PC-3 (cell line): ENCODE results near the gene COX7A2. TPM values are rescaled to one million over a fixed set of nuclear protein-coding genes. Genes with fewer than 3 reads are reported as not detected.

ENCODE experiments used
- ATAC-seq: fragments of 200-7000 bp; cut with Tn5 transposase; 2 replicates; pipeline ENCODE4 v1.9.1; 2020; ENCODE audit warnings: mild to moderate bottlenecking, moderate library complexity
- BruUV-seq: library from RNA; stranded (reverse); fragments of 400-500 nt; replicated peaks from 2 replicates; lab custom pipeline; 2021; lab: Mats Ljungman, UMichigan
- CTCF ChIA-PET: fragments of 300-600 bp; sonication (Branson Sonifier 250); formaldehyde crosslinking; loops from one replicate; lab custom pipeline; 2022; ENCODE audit warnings: antibody characterized with exemption; lab: Charles Lee
- POLR2A ChIA-PET: fragments of 300-600 bp; sonication (Branson Sonifier 250); formaldehyde crosslinking; loops from one replicate; lab custom pipeline; 2022; ENCODE audit warnings: antibody characterized with exemption; ENCODE audit not compliant: unreplicated experiment; lab: Charles Lee
- DNase-seq: peaks from one replicate; pipeline ENCODE4 v3.0.0-alpha.2; 2015
- H2AFZ ChIP-seq: fragments of 300-600 bp; sonication (generic); 2 replicates; pipeline ENCODE4 v1.6.0; 2016; ENCODE audit warnings: antibody characterized with exemption, low read length
- H3F3A ChIP-seq: fragments of 300-600 bp; sonication (generic); one replicate; pipeline ENCODE4 v1.6.0; 2017; ENCODE audit warnings: antibody characterized with exemption, low read length, control low read depth, mild to moderate bottlenecking; ENCODE audit not compliant: unreplicated experiment
- H3K27ac ChIP-seq: fragments of 300-600 bp; sonication (generic); 2 replicates; pipeline ENCODE4 v1.5.1; 2016; ENCODE audit warnings: mild to moderate bottlenecking, low read length
- H3K27me3 ChIP-seq: fragments of 300-600 bp; sonication (generic); 2 replicates; pipeline ENCODE4 v1.6.1; 2016; ENCODE audit warnings: low read length, mixed read lengths
- H3K36me3 ChIP-seq: fragments of 300-600 bp; sonication (generic); 2 replicates; pipeline ENCODE4 v1.6.1; 2016; ENCODE audit warnings: low read depth, mixed run types, low read length, mixed read lengths
- H3K4me1 ChIP-seq: fragments of 300-600 bp; sonication (generic); 2 replicates; pipeline ENCODE4 v1.5.1; 2016; ENCODE audit warnings: low read length; ENCODE audit not compliant: insufficient read depth
- H3K4me2 ChIP-seq: fragments of 300-600 bp; sonication (generic); 2 replicates; pipeline ENCODE4 v1.6.0; 2016; ENCODE audit warnings: low read length
- H3K4me3 ChIP-seq: fragments of 300-600 bp; sonication (generic); 2 replicates; pipeline ENCODE4 v1.5.1; 2016; ENCODE audit warnings: mild to moderate bottlenecking, low read length, mixed read lengths
- H3K79me2 ChIP-seq: fragments of 300-600 bp; sonication (generic); 2 replicates; pipeline ENCODE4 v1.6.1; 2017; ENCODE audit warnings: low read length, mixed read lengths
- H3K9ac ChIP-seq: fragments of 300-600 bp; sonication (generic); 2 replicates; pipeline ENCODE4 v1.6.0; 2016; ENCODE audit warnings: mild to moderate bottlenecking, low read length
- H3K9me2 ChIP-seq: fragments of 300-600 bp; sonication (generic); replicated peaks from 2 replicates; pipeline ENCODE4 v1.6.1; 2016; ENCODE audit warnings: mixed run types, low read length, mixed read lengths
- H3K9me3 ChIP-seq: fragments of 300-600 bp; sonication (generic); 2 replicates; pipeline ENCODE4 v1.6.1; 2016; ENCODE audit warnings: low read length, mixed read lengths
- H4K20me1 ChIP-seq: fragments of 300-600 bp; sonication (generic); 2 replicates; pipeline ENCODE4 v1.6.1; 2016; ENCODE audit warnings: low read length, mixed read lengths
- CTCF ChIP-seq: fragments of 300-600 bp; sonication (generic); conservative IDR thresholded peaks from 2 replicates; pipeline ENCODE4 v1.5.1; 2017; ENCODE audit warnings: antibody characterized with exemption, low read depth, mild to moderate bottlenecking, low read length
- EZH2 ChIP-seq: fragments of 300-600 bp; sonication (generic); IDR thresholded peaks from one replicate; pipeline ENCODE4 v1.6.1; 2017; ENCODE audit warnings: antibody characterized with exemption, mild to moderate bottlenecking, low read length; ENCODE audit not compliant: unreplicated experiment
- EZH2phosphoT487 ChIP-seq: fragments of 300-600 bp; sonication (generic); IDR thresholded peaks from 2 replicates; pipeline ENCODE4 v1.6.1; 2018; ENCODE audit warnings: mild to moderate bottlenecking, antibody characterized with exemption, low read length, borderline replicate concordance
- intact Hi-C: fragments of 100-400 bp; cut with micrococcal nuclease; formaldehyde crosslinking; loops from 2 replicates; pipeline ENCODE4 v1.9.0; 2023
- total RNA-seq: library from RNA; depleted of rRNA; stranded (reverse); fragments of >200 nt; gene quantifications from 2 replicates; pipeline ENCODE4 v1.2.3, GENCODE V29; 2014

Gene COX7A2
- total RNA-seq, 1 experiment from 2014 or later: 172 TPM

GRCh38 chr6:75204217-75204958 is 39.2 kb downstream of the COX7A2 start:
- H3K4me2 ChIP-seq: peak overlapping the region; percentile 98
- CTCF ChIA-PET: interaction anchor here (0.6 to 1.5 kb wide), 7 partner anchors 139 to 1151 kb away, joined by 3 to 8 read pairs (median 4); no protein-coding TSS in a partner anchor
- H3K9me2 ChIP-seq: no peaks in the 10 kb centered on the region
- H3K27me3 ChIP-seq: no peaks in the 10 kb centered on the region
- POLR2A ChIA-PET: interaction anchor here (0.5 to 0.6 kb wide), 2 partner anchors 207 to 447 kb away, joined by 3 to 6 read pairs; no protein-coding TSS in a partner anchor
- H3K27ac ChIP-seq: peak overlapping the region; percentile 42
- peak overlapping the region; percentile 98 for H3K4me3 ChIP-seq
- DNase-seq (peak; percentile 86), ATAC-seq (peak; percentile 10)
- BruUV-seq: no TSS peak
- H2AFZ ChIP-seq: peak overlapping the region; percentile 94
- intact Hi-C loops: loop anchor here (1.0 to 10.0 kb wide), 8 partner anchors 102 to 1350 kb away; no protein-coding TSS in a partner anchor
- H3K36me3 ChIP-seq: no peaks in the 10 kb centered on the region
- no peaks in the 10 kb centered on the region for H3F3A ChIP-seq
- H4K20me1 ChIP-seq: no peaks in the 10 kb centered on the region
- H3K79me2 ChIP-seq: peaks cover 56% of the 10 kb centered on the region
- peaks cover 13% of the 10 kb centered on the region for H3K4me1 ChIP-seq
- no peaks in the 10 kb centered on the region for H3K9me3 ChIP-seq
- peak overlapping the region; percentile 59 for H3K9ac ChIP-seq
- TF ChIP-seq EZH2phosphoT487: no peak
- TF ChIP-seq EZH2: no peak
- peak; percentile 69 for TF ChIP-seq CTCF

- CTCF ChIA-PET: interaction anchor here (0.8 to 1.5 kb wide), 5 partner anchors 138 to 860 kb away, joined by 3 to 8 read pairs (median 3); no protein-coding TSS in a partner anchor
- Histone ChIP-seq H3K9me3 (no peaks in the 10 kb centered on the region), H3K27me3 (no peaks in the 10 kb centered on the region), H2AFZ (peak overlapping the region; percentile 94), H3K27ac (peak overlapping the region; percentile 42), H3F3A (no peaks in the 10 kb centered on the region), H3K9ac (peak overlapping the region; percentile 55), H3K4me3 (peak overlapping the region; percentile 98), H3K79me2 (peaks cover 62% of the 10 kb centered on the region), H3K36me3 (no peaks in the 10 kb centered on the region), H3K4me1 (peaks cover 12% of the 10 kb centered on the region), H3K9me2 (no peaks in the 10 kb centered on the region), H4K20me1 (no peaks in the 10 kb centered on the region), H3K4me2 (peak overlapping the region; percentile 98)
- ATAC-seq (no peak), DNase-seq (peak; percentile 18)
- TF ChIP-seq EZH2: no peak
- TF ChIP-seq EZH2phosphoT487: no peak
- no peak for TF ChIP-seq CTCF
- intact Hi-C loops: loop anchor here (1.0 to 10.0 kb wide), 8 partner anchors 101 to 1349 kb away; no protein-coding TSS in a partner anchor
- POLR2A ChIA-PET: no interaction called here
- BruUV-seq: no TSS peak
These were observed 39.9 kb downstream of the COX7A2 start for GRCh38 chr6:75203721-75204120.

GRCh38 chr6:75202676-75203131 is 40.9 kb downstream of the COX7A2 start:
- ChIA-PET POLR2A (no interaction called here), CTCF (no interaction called here)
- H3K9me2 ChIP-seq: no peaks in the 10 kb centered on the region
- no TSS peak for BruUV-seq
- no peak overlapping the region for H3K4me3 ChIP-seq
- H3K4me2 ChIP-seq: no peak overlapping the region
- H3F3A ChIP-seq: no peaks in the 10 kb centered on the region
- no peak overlapping the region for H3K9ac ChIP-seq
- no peak for DNase-seq
- no peaks in the 10 kb centered on the region for H3K27me3 ChIP-seq
- H3K27ac ChIP-seq: no peak overlapping the region
- H2AFZ ChIP-seq: no peak overlapping the region
- H4K20me1 ChIP-seq: no peaks in the 10 kb centered on the region
- intact Hi-C loops: loop anchor here (5.0 to 10.0 kb wide), 5 partner anchors 100 to 1348 kb away; no protein-coding TSS in a partner anchor
- no peaks in the 10 kb centered on the region for H3K9me3 ChIP-seq
- peaks cover 9% of the 10 kb centered on the region for H3K4me1 ChIP-seq
- no peak for ATAC-seq
- no peaks in the 10 kb centered on the region for H3K36me3 ChIP-seq
- TF ChIP-seq EZH2phosphoT487 (no peak), CTCF (no peak), EZH2 (no peak)
- H3K79me2 ChIP-seq: peaks cover 69% of the 10 kb centered on the region
